ENCODE data around the gene LMBR1. TPM values are rescaled to one million over a fixed set of nuclear protein-coding genes. Genes with fewer than 3 reads are reported as not detected.
A peak's percentile ranks its signal among the peaks of the same experiment; 100 is the strongest.

LMBR1 gene
- total and polyA plus RNA-seq, 2 experiments from 2014 or later, result 21.8 to 26.7 TPM

GRCh38 chr7:156785998-156786543, 106.9 kb downstream of the LMBR1 start:
- no peak overlapping the region for H2AFZ ChIP-seq
- WGBS, 2 experiments (ENCODE audit: low coverage in 1 of 2, low lambda C conversion rate in 2 of 2, missing lambda C conversion rate in 2 of 2), result 91 to 96% methylated on average over 4 of the region's 4 CpGs

GRCh38 chr7:156783864-156784263, 109.1 kb downstream of the LMBR1 start:
- WGBS, 2 experiments (ENCODE audit: low coverage in 1 of 2, low lambda C conversion rate in 2 of 2, missing lambda C conversion rate in 2 of 2), result 95 to 96% methylated on average over 4 of the region's 4 CpGs

More at GRCh38 chr7:156785998-156786543, 106.9 kb downstream of the LMBR1 start:
- H3K9ac ChIP-seq, result no peak overlapping the region
- H3K4me1 ChIP-seq (ENCODE audit: insufficient read depth), result no peaks in the 10 kb centered on the region
- no peak overlapping the region for H3K4me2 ChIP-seq (ENCODE audit: unreplicated experiment)
- in situ Hi-C loops (cut with MboI), result no loop called here
- H3K4me3 ChIP-seq, result no peak overlapping the region
- H4K20me1 ChIP-seq (ENCODE audit: insufficient read depth), result no peaks in the 10 kb centered on the region
- no peak overlapping the region for H3K27ac ChIP-seq
- H3K79me2 ChIP-seq (ENCODE audit: insufficient read depth), result no peaks in the 10 kb centered on the region
- no peaks in the 10 kb centered on the region for H3K9me3 ChIP-seq (ENCODE audit: low read depth)
- TF ChIP-seq EZH2phosphoT487 (IDR thresholded peaks at IDR 0.05; ENCODE audit: insufficient read depth, low read depth), result no peak
- TF ChIP-seq EZH2 (IDR thresholded peaks at IDR 0.05; ENCODE audit: insufficient read depth, poor library complexity, severe bottlenecking), result no peak
- H3K27me3 ChIP-seq (replicated peaks; ENCODE audit: insufficient read depth), result no peaks in the 10 kb centered on the region
- no peak for DNase-seq
- H3K36me3 ChIP-seq (ENCODE audit: low read depth), result no peaks in the 10 kb centered on the region
- no peaks in the 10 kb centered on the region for H3F3A ChIP-seq (ENCODE audit: insufficient read depth)
- no peaks in the 10 kb centered on the region for H3K9me2 ChIP-seq (ENCODE audit: insufficient read depth)

GRCh38 chr7:156781972-156782371, 111.0 kb downstream of the LMBR1 start:
- no peaks in the 10 kb centered on the region for H3K4me1 ChIP-seq (ENCODE audit: insufficient read depth)
- H3K9ac ChIP-seq, result no peak overlapping the region
- no peak overlapping the region for H3K4me2 ChIP-seq (ENCODE audit: unreplicated experiment)
- WGBS, 2 experiments (ENCODE audit: low coverage in 1 of 2, low lambda C conversion rate in 2 of 2, missing lambda C conversion rate in 2 of 2), result 89 to 93% methylated on average over 2 of the region's 2 CpGs
- no peaks in the 10 kb centered on the region for H3K79me2 ChIP-seq (ENCODE audit: insufficient read depth)
- no peaks in the 10 kb centered on the region for H3K9me3 ChIP-seq (ENCODE audit: low read depth)
- no peaks in the 10 kb centered on the region for H3F3A ChIP-seq (ENCODE audit: insufficient read depth)
- in situ Hi-C loops (cut with MboI), result no loop called here
- no peak overlapping the region for H3K27ac ChIP-seq
- H3K36me3 ChIP-seq (ENCODE audit: low read depth), result no peaks in the 10 kb centered on the region
- H3K27me3 ChIP-seq (replicated peaks; ENCODE audit: insufficient read depth), result no peaks in the 10 kb centered on the region
- no peaks in the 10 kb centered on the region for H4K20me1 ChIP-seq (ENCODE audit: insufficient read depth)
- H2AFZ ChIP-seq, result no peak overlapping the region
- TF ChIP-seq EZH2 (IDR thresholded peaks at IDR 0.05; ENCODE audit: insufficient read depth, poor library complexity, severe bottlenecking), result no peak
- no peak for TF ChIP-seq EZH2phosphoT487 (IDR thresholded peaks at IDR 0.05; ENCODE audit: insufficient read depth, low read depth)
- no peaks in the 10 kb centered on the region for H3K9me2 ChIP-seq (ENCODE audit: insufficient read depth)
- DNase-seq, result no peak
- no peak overlapping the region for H3K4me3 ChIP-seq

More at GRCh38 chr7:156783864-156784263, 109.1 kb downstream of the LMBR1 start:
- Histone ChIP-seq H3K9ac (no peak overlapping the region), H3K79me2 (ENCODE audit: insufficient read depth) (no peaks in the 10 kb centered on the region), H3K36me3 (ENCODE audit: low read depth) (no peaks in the 10 kb centered on the region), H3K4me1 (ENCODE audit: insufficient read depth) (no peaks in the 10 kb centered on the region), H4K20me1 (ENCODE audit: insufficient read depth) (no peaks in the 10 kb centered on the region), H3F3A (ENCODE audit: insufficient read depth) (no peaks in the 10 kb centered on the region), H3K9me2 (ENCODE audit: insufficient read depth) (no peaks in the 10 kb centered on the region), H3K4me3 (no peak overlapping the region), H2AFZ (no peak overlapping the region), H3K4me2 (ENCODE audit: unreplicated experiment) (no peak overlapping the region), H3K9me3 (ENCODE audit: low read depth) (no peaks in the 10 kb centered on the region), H3K27ac (no peak overlapping the region), H3K27me3 (replicated peaks; ENCODE audit: insufficient read depth) (no peaks in the 10 kb centered on the region)
- TF ChIP-seq EZH2phosphoT487 (IDR thresholded peaks at IDR 0.05; ENCODE audit: insufficient read depth, low read depth), result no peak
- no peak for TF ChIP-seq EZH2 (IDR thresholded peaks at IDR 0.05; ENCODE audit: insufficient read depth, poor library complexity, severe bottlenecking)
- in situ Hi-C loops (cut with MboI), result no loop called here
- DNase-seq, result peak; percentile 8

GRCh38 chr7:156780724-156781455, 112.1 kb downstream of the LMBR1 start:
- Histone ChIP-seq H3K27me3 (replicated peaks; ENCODE audit: insufficient read depth) (no peaks in the 10 kb centered on the region), H3K36me3 (ENCODE audit: low read depth) (no peaks in the 10 kb centered on the region), H3K79me2 (ENCODE audit: insufficient read depth) (no peaks in the 10 kb centered on the region), H3K9me3 (ENCODE audit: low read depth) (no peaks in the 10 kb centered on the region), H3F3A (ENCODE audit: insufficient read depth) (no peaks in the 10 kb centered on the region), H3K9me2 (ENCODE audit: insufficient read depth) (no peaks in the 10 kb centered on the region), H3K4me3 (no peak overlapping the region), H3K4me2 (ENCODE audit: unreplicated experiment) (no peak overlapping the region), H3K9ac (no peak overlapping the region), H3K4me1 (ENCODE audit: insufficient read depth) (no peaks in the 10 kb centered on the region), H4K20me1 (ENCODE audit: insufficient read depth) (no peaks in the 10 kb centered on the region), H2AFZ (no peak overlapping the region), H3K27ac (no peak overlapping the region)
- TF ChIP-seq EZH2phosphoT487 (IDR thresholded peaks at IDR 0.05; ENCODE audit: insufficient read depth, low read depth) (no peak), EZH2 (IDR thresholded peaks at IDR 0.05; ENCODE audit: insufficient read depth, poor library complexity, severe bottlenecking) (no peak)
- no peak for DNase-seq
- in situ Hi-C loops (cut with MboI), result no loop called here
- 92 to 94% methylated on average over 4 of the region's 4 CpGs for WGBS, 2 experiments (ENCODE audit: low coverage in 1 of 2, low lambda C conversion rate in 2 of 2, missing lambda C conversion rate in 2 of 2)

Data from GM23248 (cell line).